ENCODE measurements around the gene WDFY4. TPM values are rescaled to one million over a fixed set of nuclear protein-coding genes. Genes with fewer than 3 reads are reported as not detected.
A peak's percentile ranks its signal among the peaks of the same experiment; 100 is the strongest.

The WDFY4 gene
- total and polyA plus RNA-seq, 4 experiments from 2014 or later: 0.29 to 1.00 (median 0.81) TPM; not detected in 1

DNA sequence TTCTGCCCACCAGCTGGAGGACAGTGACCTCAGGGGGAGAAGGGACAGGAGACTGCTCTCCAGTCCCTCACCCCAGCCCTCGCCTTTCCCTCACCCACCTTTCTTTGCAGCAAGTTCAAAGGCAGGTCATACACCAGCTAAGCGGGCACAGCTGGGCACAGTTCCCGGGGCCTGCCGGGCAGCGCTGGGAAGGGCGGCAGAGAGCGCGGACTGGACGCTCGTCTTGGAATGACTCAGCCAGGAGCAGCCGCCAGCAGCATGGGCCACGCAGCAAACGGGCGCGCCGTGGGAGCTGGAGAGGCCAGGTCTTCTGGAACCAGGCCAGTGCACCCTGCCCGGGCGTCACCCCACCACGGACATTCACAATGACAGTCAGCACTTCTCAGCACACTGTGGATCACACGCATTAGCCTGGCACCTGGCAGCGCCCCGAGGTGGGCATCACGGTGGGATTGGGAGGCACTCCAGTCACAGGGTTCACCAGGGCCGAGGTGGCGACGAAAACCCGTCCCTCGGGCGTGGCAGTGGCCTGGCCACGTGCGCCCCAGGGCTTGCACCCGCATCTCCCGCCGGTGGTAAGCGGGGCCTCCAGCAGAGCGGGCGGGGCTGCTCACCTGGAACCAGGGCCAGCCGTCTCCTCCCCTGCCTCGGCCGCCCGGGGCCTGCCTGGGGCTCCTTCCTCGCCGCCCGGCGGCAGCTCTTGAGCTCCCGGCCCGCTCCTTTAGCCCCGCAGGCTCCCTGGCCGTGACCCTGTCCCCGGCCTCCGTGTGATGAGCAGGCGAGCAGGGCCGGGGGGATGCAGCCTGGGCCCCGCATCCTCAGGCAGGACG is 29.0 kb upstream of the WDFY4 start:
- H3K27me3 ChIP-seq (ENCODE audit: insufficient read depth, low read length): no peaks in the 10 kb centered on the region
- Mint-ChIP-seq H3K4me1 (peaks cover 3 to 13% (median 6%) of the 10 kb centered on the region in 4 donors), H3K27ac (no peak overlapping the region), H3K4me3 (peak overlapping the region in 3 of 8 donors; percentile 32 to 45 (median 43)), H3K27me3 (peaks cover 7 to 9% of the 10 kb centered on the region in 2 donors), H3K9me3 (no peaks in the 10 kb centered on the region), H3K36me3 (no peaks in the 10 kb centered on the region)
- no peak overlapping the region for H3K27ac ChIP-seq (ENCODE audit: low read depth, low read length)
- DNase-seq: peak in 2 of 5 donors; percentile 2 to 16
- intact Hi-C loops (cut with micrococcal nuclease): loop anchor here (1.0 to 5.0 kb wide), 4 partner anchors 47 to 348 kb away; partner anchors contain the start of gene MAPK8
- H3K9me3 ChIP-seq (ENCODE audit: control insufficient read depth in 1 of 2, low read length in 2 of 2): no peaks in the 10 kb centered on the region
- POLR2A ChIA-PET (ENCODE audit: partially characterized antibody): interaction anchor here (1.9 kb wide), 1 partner anchor 22 kb away, joined by 9 read pairs; no protein-coding TSS in a partner anchor
- H3K4me1 ChIP-seq (ENCODE audit: insufficient read depth, low read length): peaks cover 12% of the 10 kb centered on the region
- no peak overlapping the region for H3K4me3 ChIP-seq (ENCODE audit: low read length in 2 of 2)
- H3K36me3 ChIP-seq (ENCODE audit: insufficient read depth, low read length): no peaks in the 10 kb centered on the region
- CTCF ChIA-PET (ENCODE audit: partially characterized antibody): interaction anchor here (0.8 to 4.5 kb wide), 23 partner anchors 11 to 883 kb away, joined by 3 to 37 read pairs (median 7); partner anchors contain the start of gene ERCC6

DNA sequence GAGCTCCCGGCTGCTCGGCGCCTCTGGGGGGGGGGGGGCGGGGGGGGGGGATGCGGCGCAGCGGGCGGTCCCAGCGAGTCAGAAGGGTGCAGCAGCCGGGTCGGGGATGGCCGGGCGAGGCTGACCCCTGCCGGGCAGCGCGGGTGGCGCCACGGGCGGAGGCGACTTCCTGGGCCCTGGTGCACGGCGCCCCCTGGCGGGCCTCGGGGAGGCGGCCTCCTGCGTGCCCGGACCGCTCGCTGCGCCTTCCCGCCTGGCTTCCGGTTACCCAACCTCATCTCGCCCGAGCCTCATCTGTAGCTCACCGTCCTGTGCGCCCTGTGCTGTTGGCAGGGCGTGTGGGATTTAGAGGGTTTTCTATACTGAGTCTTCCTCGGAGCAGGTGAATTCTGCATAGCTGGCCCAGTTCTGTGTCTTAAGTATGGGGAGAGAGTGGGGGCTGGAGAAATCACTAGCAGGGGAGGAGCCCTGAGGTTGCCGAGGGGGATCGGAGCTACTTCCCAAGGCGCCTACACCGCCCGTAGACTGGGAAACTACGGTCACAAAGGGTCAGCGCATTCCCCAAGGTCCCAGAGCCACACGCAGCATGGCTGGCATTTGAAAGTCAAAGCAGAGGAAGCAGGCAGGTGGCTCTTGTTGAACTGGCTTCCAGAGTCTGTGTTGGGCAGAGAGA is 28.3 kb upstream of the WDFY4 start:
- CTCF ChIA-PET (ENCODE audit: partially characterized antibody): interaction anchor here (0.6 to 4.5 kb wide), 37 partner anchors 9 to 882 kb away, joined by 3 to 37 read pairs (median 5); partner anchors contain the start of genes ERCC6 and WDFY4
- H3K27ac ChIP-seq (ENCODE audit: low read depth, low read length): no peak overlapping the region
- H3K4me1 Mint-ChIP-seq: peaks cover 3 to 13% (median 6%) of the 10 kb centered on the region in 4 donors
- no peaks in the 10 kb centered on the region for H3K36me3 ChIP-seq (ENCODE audit: insufficient read depth, low read length)
- peak; percentile 74 to 81 (median 78) for DNase-seq
- no peak overlapping the region for H3K27ac Mint-ChIP-seq
- POLR2A ChIA-PET (ENCODE audit: partially characterized antibody): interaction anchor here (1.9 kb wide), 1 partner anchor 22 kb away, joined by 9 read pairs; no protein-coding TSS in a partner anchor
- peaks cover 12% of the 10 kb centered on the region for H3K4me1 ChIP-seq (ENCODE audit: insufficient read depth, low read length)
- H3K9me3 ChIP-seq (ENCODE audit: control insufficient read depth in 1 of 2, low read length in 2 of 2): no peaks in the 10 kb centered on the region
- peak overlapping the region in 1 of 2 donors; percentile 12 for H3K4me3 ChIP-seq (ENCODE audit: low read length in 2 of 2)
- H3K27me3 ChIP-seq (ENCODE audit: insufficient read depth, low read length): no peaks in the 10 kb centered on the region
- H3K36me3 Mint-ChIP-seq: no peaks in the 10 kb centered on the region
- peaks cover 7 to 9% of the 10 kb centered on the region in 2 donors for H3K27me3 Mint-ChIP-seq
- intact Hi-C loops (cut with micrococcal nuclease): loop anchor here (1.0 to 5.0 kb wide), 4 partner anchors 48 to 349 kb away; partner anchors contain the start of gene MAPK8
- H3K9me3 Mint-ChIP-seq: no peaks in the 10 kb centered on the region
- peak overlapping the region; percentile 77 to 89 (median 85) for H3K4me3 Mint-ChIP-seq

DNA sequence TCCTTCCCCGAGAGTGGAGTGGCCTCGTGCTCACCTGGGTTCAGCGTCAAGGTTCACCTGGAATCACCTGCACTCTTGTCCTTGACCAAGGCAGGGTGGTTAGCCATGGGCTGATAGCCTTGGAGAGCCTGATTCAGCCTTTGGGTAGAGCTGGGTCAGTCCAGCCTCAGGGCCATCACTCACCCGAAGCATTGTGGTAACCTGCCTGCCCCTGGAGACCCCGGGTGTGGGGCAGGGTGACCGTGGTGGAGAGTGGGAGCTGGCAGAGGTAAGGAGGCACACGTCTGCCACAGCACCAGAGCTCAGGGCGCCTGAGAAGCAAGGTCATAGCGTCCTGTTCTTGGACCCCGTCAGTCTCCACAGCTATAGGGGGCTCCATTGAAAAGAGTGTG is 27.8 kb upstream of the WDFY4 start:
- Mint-ChIP-seq H3K9me3 (no peaks in the 10 kb centered on the region), H3K36me3 (no peaks in the 10 kb centered on the region), H3K27me3 (peaks cover 7 to 9% of the 10 kb centered on the region in 2 donors), H3K4me1 (peaks cover 3 to 13% (median 6%) of the 10 kb centered on the region in 4 donors), H3K27ac (no peak overlapping the region), H3K4me3 (peak overlapping the region in 5 of 8 donors; percentile 77 to 89 (median 88))
- no peaks in the 10 kb centered on the region for H3K9me3 ChIP-seq (ENCODE audit: control insufficient read depth in 1 of 2, low read length in 2 of 2)
- intact Hi-C loops (cut with micrococcal nuclease): loop anchor here (1.0 to 5.0 kb wide), 4 partner anchors 49 to 350 kb away; partner anchors contain the start of gene MAPK8
- no peak overlapping the region for H3K4me3 ChIP-seq (ENCODE audit: low read length in 2 of 2)
- no peak for DNase-seq
- no peak overlapping the region for H3K27ac ChIP-seq (ENCODE audit: low read depth, low read length)
- CTCF ChIA-PET (ENCODE audit: partially characterized antibody): interaction anchor here (0.6 to 4.5 kb wide), 34 partner anchors 9 to 882 kb away, joined by 3 to 37 read pairs (median 6); partner anchors contain the start of genes ERCC6 and WDFY4
- H3K27me3 ChIP-seq (ENCODE audit: insufficient read depth, low read length): no peaks in the 10 kb centered on the region
- no peaks in the 10 kb centered on the region for H3K36me3 ChIP-seq (ENCODE audit: insufficient read depth, low read length)
- H3K4me1 ChIP-seq (ENCODE audit: insufficient read depth, low read length): peaks cover 12% of the 10 kb centered on the region
- POLR2A ChIA-PET (ENCODE audit: partially characterized antibody): interaction anchor here (1.9 kb wide), 1 partner anchor 23 kb away, joined by 9 read pairs; no protein-coding TSS in a partner anchor

DNA sequence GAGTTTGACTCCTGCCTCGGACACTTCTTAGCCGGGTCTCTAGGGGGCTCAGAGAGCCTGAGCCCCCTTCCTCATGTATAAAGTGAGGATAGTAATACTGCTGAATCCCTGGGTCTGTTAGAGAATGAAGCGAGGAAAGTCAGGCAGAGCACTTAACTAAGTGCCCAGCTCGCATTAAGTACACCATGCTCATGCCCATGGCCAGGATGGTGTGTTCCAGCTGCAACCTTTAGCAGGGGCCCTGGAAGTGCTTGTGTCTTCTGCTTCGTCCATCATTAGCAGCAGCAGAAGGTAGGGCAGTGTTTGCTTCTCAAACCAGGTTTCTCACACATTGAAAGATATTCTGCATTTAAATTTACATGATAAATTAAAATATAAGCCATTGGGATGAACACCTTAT is 27.3 kb upstream of the WDFY4 start:
- intact Hi-C loops (cut with micrococcal nuclease): loop anchor here (5.0 kb wide), 1 partner anchor 350 kb away; the partner anchor contains the start of gene MAPK8
- H3K4me1 ChIP-seq (ENCODE audit: insufficient read depth, low read length): peaks cover 12% of the 10 kb centered on the region
- no peak overlapping the region for H3K27ac ChIP-seq (ENCODE audit: low read depth, low read length)
- H3K36me3 ChIP-seq (ENCODE audit: insufficient read depth, low read length): no peaks in the 10 kb centered on the region
- no peaks in the 10 kb centered on the region for H3K9me3 ChIP-seq (ENCODE audit: control insufficient read depth in 1 of 2, low read length in 2 of 2)
- CTCF ChIA-PET (ENCODE audit: partially characterized antibody): interaction anchor here (0.9 to 4.5 kb wide), 19 partner anchors 10 to 860 kb away, joined by 3 to 37 read pairs (median 7); no protein-coding TSS in a partner anchor
- H3K27ac Mint-ChIP-seq: no peak overlapping the region
- H3K4me1 Mint-ChIP-seq: peaks cover 3 to 13% (median 6%) of the 10 kb centered on the region in 4 donors
- DNase-seq: no peak
- H3K36me3 Mint-ChIP-seq: no peaks in the 10 kb centered on the region
- peaks cover 7 to 9% of the 10 kb centered on the region in 2 donors for H3K27me3 Mint-ChIP-seq
- H3K9me3 Mint-ChIP-seq: peaks cover 0 to 1% (median 0%) of the 10 kb centered on the region in 8 donors
- H3K4me3 Mint-ChIP-seq: no peak overlapping the region
- no peaks in the 10 kb centered on the region for H3K27me3 ChIP-seq (ENCODE audit: insufficient read depth, low read length)
- POLR2A ChIA-PET (ENCODE audit: partially characterized antibody): interaction anchor here (1.9 kb wide), 1 partner anchor 23 kb away, joined by 9 read pairs; no protein-coding TSS in a partner anchor
- no peak overlapping the region for H3K4me3 ChIP-seq (ENCODE audit: low read length in 2 of 2)

DNA sequence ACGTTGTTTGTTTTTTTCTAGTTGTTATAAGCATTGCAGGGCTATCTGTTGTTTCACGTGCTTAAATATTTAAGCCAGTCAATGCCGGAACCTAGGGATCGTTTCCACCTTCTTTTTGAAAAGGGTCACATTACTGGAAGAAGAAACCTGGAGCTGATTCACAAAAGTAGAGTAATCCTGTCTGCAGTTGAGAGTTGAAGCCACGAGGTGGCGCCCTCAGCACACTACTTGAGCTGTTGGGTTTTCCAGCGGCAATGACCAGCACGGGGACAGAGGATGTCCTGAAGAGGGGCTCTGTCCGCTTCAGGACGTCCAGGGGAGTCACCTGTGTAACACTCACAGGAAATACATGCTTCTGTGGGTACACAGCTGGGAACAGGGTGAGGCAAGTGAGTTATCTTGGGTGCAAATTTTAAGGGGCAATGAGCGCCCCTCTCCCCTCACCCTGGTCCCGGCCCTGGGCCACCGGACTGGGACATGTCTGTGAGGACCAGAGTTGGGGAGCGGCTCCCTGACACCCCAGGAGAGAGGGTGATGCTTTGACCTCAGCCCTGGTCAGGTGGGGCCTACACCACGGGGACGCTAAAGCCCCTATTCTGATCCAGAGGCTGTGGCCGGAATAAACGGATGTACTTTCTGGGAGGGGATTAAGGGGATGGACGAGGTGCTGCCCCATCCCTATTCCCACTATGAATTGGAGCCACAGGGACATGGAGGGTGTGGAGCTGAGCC is 26.3 kb upstream of the WDFY4 start:
- Histone ChIP-seq H3K27me3 (ENCODE audit: insufficient read depth, low read length) (no peaks in the 10 kb centered on the region), H3K27ac (ENCODE audit: low read depth, low read length) (no peak overlapping the region), H3K4me1 (ENCODE audit: insufficient read depth, low read length) (peaks cover 12% of the 10 kb centered on the region), H3K9me3 (ENCODE audit: control insufficient read depth in 1 of 2, low read length in 2 of 2) (no peaks in the 10 kb centered on the region), H3K4me3 (ENCODE audit: low read length in 2 of 2) (no peak overlapping the region), H3K36me3 (ENCODE audit: insufficient read depth, low read length) (no peaks in the 10 kb centered on the region)
- Mint-ChIP-seq H3K36me3 (no peaks in the 10 kb centered on the region), H3K4me1 (peaks cover 3 to 13% (median 6%) of the 10 kb centered on the region in 4 donors), H3K9me3 (peaks cover 0 to 1% (median 0%) of the 10 kb centered on the region in 8 donors), H3K27ac (no peak overlapping the region), H3K4me3 (peak overlapping the region in 1 of 8 donors; percentile 46), H3K27me3 (peaks cover 7 to 9% of the 10 kb centered on the region in 2 donors)
- intact Hi-C loops (cut with micrococcal nuclease): loop anchor here (5.0 kb wide), 1 partner anchor 351 kb away; the partner anchor contains the start of gene MAPK8
- DNase-seq: peak; percentile 21 to 52 (median 24)
- POLR2A ChIA-PET (ENCODE audit: partially characterized antibody): no interaction called here
- CTCF ChIA-PET (ENCODE audit: partially characterized antibody): interaction anchor here (0.8 to 4.5 kb wide), 18 partner anchors 9 to 859 kb away, joined by 3 to 37 read pairs (median 5); partner anchors contain the start of gene WDFY4

DNA sequence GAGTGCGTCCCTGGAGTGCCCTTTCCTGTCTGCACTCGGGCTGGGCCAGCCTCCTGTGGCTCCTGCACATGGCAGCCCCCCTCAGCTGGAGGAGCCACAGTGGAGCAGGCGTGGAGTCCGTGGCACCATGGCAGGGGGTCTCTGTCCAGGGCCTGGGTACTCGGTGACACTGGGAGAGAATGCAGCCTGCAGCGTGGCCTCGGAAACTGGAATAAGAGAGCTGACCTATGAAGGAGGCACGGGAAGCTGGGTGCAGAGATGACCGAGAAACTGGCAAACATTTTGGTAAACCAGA is 25.8 kb upstream of the WDFY4 start:
- Histone ChIP-seq H3K4me3 (ENCODE audit: low read length in 2 of 2) (no peak overlapping the region), H3K4me1 (ENCODE audit: insufficient read depth, low read length) (peaks cover 12% of the 10 kb centered on the region), H3K27me3 (ENCODE audit: insufficient read depth, low read length) (no peaks in the 10 kb centered on the region), H3K9me3 (ENCODE audit: control insufficient read depth in 1 of 2, low read length in 2 of 2) (no peaks in the 10 kb centered on the region), H3K36me3 (ENCODE audit: insufficient read depth, low read length) (no peaks in the 10 kb centered on the region), H3K27ac (ENCODE audit: low read depth, low read length) (no peak overlapping the region)
- Mint-ChIP-seq H3K27ac (no peak overlapping the region), H3K4me3 (no peak overlapping the region), H3K36me3 (no peaks in the 10 kb centered on the region), H3K9me3 (peaks cover 0 to 2% (median 0%) of the 10 kb centered on the region in 8 donors), H3K27me3 (peaks cover 9 to 10% of the 10 kb centered on the region in 2 donors), H3K4me1 (peaks cover 3 to 13% (median 6%) of the 10 kb centered on the region in 4 donors)
- POLR2A ChIA-PET (ENCODE audit: partially characterized antibody): no interaction called here
- intact Hi-C loops (cut with micrococcal nuclease): loop anchor here (5.0 kb wide), 1 partner anchor 352 kb away; the partner anchor contains the start of gene MAPK8
- CTCF ChIA-PET (ENCODE audit: partially characterized antibody): interaction anchor here (1.0 to 4.5 kb wide), 10 partner anchors 8 to 859 kb away, joined by 3 to 37 read pairs (median 8); partner anchors contain the start of gene WDFY4
- no peak for DNase-seq

Measured in CD4-positive, alpha-beta memory T cell (primary cell).